IPS-NIHi7 (cell line): Measurements from ENCODE around the gene XPO4.

Experiments
- DNase-seq: peaks from one replicate; pipeline ENCODE4 v3.0.0; 2012; ENCODE audit warnings: mixed read lengths; ENCODE audit errors: extremely low spot score

The XPO4 gene

GRCh38 chr13:20728579-20729311 is 173.8 kb downstream of the XPO4 start:
- no peak for DNase-seq

- DNase-seq = no peak
Measured at GRCh38 chr13:20727856-20728255, 174.7 kb downstream of the XPO4 start.
